ENCODE results near the gene CSF3. TPM values are rescaled to one million over a fixed set of nuclear protein-coding genes. Genes with fewer than 3 reads are reported as not detected.

The CSF3 gene
- total RNA-seq, 2 experiments from 2014 or later = not detected

- intact Hi-C loops (cut with micrococcal nuclease) = loop anchor here (1.0 to 5.0 kb wide), 10 partner anchors 21 to 357 kb away; partner anchors contain the start of genes LRRC3C and ORMDL3
- ChIA-PET POLR2A (interaction anchor here (0.5 to 1.6 kb wide), 13 partner anchors 39 to 358 kb away, joined by 3 to 6 read pairs (median 4); partner anchors contain the start of gene PGAP3), CTCF (interaction anchor here (0.5 to 4.8 kb wide), 30 partner anchors 8 to 586 kb away, joined by 3 to 77 read pairs (median 4); partner anchors contain the start of genes IKZF3, MIEN1 and PGAP3)
- no peak for DNase-seq
- H3K27ac Mint-ChIP-seq = peak overlapping the region; percentile 88
- H3K9me3 Mint-ChIP-seq = no peaks in the 10 kb centered on the region
- H3K36me3 Mint-ChIP-seq = peaks cover 13% of the 10 kb centered on the region
- peaks cover 6% of the 10 kb centered on the region for H3K27me3 Mint-ChIP-seq
- H3K4me1 Mint-ChIP-seq (ENCODE audit: low read depth) = peaks cover 30% of the 10 kb centered on the region
- peak overlapping the region; percentile 95 for H3K4me3 Mint-ChIP-seq
Observed at GRCh38 chr17:39979893-39980350, 35.3 kb upstream of the CSF3 start.

GRCh38 chr17:39980351-39981206, 34.7 kb upstream of the CSF3 start, which contains the start of gene PSMD3:
TSS of gene PSMD3 (plus strand) at chr17:39980807. CDS start at chr17:39980971, 164 bp downstream.
- Mint-ChIP-seq H3K36me3 (peaks cover 17% of the 10 kb centered on the region), H3K27me3 (peaks cover 6% of the 10 kb centered on the region), H3K4me3 (peak within 1 kb of the TSS; percentile 95), H3K9me3 (no peaks in the 10 kb centered on the region), H3K27ac (peak within 1 kb of the TSS; percentile 88), H3K4me1 (ENCODE audit: low read depth) (peaks cover 30% of the 10 kb centered on the region)
- ChIA-PET POLR2A (interaction anchor here (0.5 to 1.6 kb wide), 14 partner anchors 40 to 359 kb away, joined by 3 to 6 read pairs (median 4); partner anchors contain the start of gene PGAP3), CTCF (interaction anchor here (0.5 to 4.8 kb wide), 39 partner anchors 9 to 587 kb away, joined by 3 to 77 read pairs (median 3); partner anchors contain the start of genes GSDMA, IKZF3, MED24 and MIEN1)
- intact Hi-C loops (cut with micrococcal nuclease) = loop anchor here (1.0 to 5.0 kb wide), 10 partner anchors 21 to 358 kb away; partner anchors contain the start of genes LRRC3C and ORMDL3
- DNase-seq = peak; percentile 99

GRCh38 chr17:39981207-39981741, 34.0 kb upstream of the CSF3 start:
- intact Hi-C loops (cut with micrococcal nuclease) = loop anchor here (2.0 to 5.0 kb wide), 2 partner anchors 209 to 358 kb away; no protein-coding TSS in a partner anchor
- POLR2A ChIA-PET = interaction anchor here (0.6 to 1.6 kb wide), 11 partner anchors 41 to 359 kb away, joined by 3 to 5 read pairs (median 3); partner anchors contain the start of gene PGAP3
- H3K4me3 Mint-ChIP-seq = peak overlapping the region; percentile 95
- H3K27ac Mint-ChIP-seq = peak overlapping the region; percentile 88
- H3K4me1 Mint-ChIP-seq (ENCODE audit: low read depth) = peaks cover 30% of the 10 kb centered on the region
- H3K9me3 Mint-ChIP-seq = no peaks in the 10 kb centered on the region
- H3K36me3 Mint-ChIP-seq = peaks cover 24% of the 10 kb centered on the region
- peaks cover 6% of the 10 kb centered on the region for H3K27me3 Mint-ChIP-seq
- no peak for DNase-seq
- CTCF ChIA-PET = interaction anchor here (0.6 to 4.8 kb wide), 37 partner anchors 10 to 360 kb away, joined by 3 to 77 read pairs (median 4); partner anchors contain the start of genes GSDMA, IKZF3, MED24 and MIEN1

- CTCF ChIA-PET = interaction anchor here (0.8 to 2.0 kb wide), 6 partner anchors 24 to 130 kb away, joined by 4 to 11 read pairs (median 6); partner anchors contain the start of gene NR1D1
- Mint-ChIP-seq H3K4me3 (peak overlapping the region; percentile 95), H3K36me3 (peaks cover 30% of the 10 kb centered on the region), H3K27me3 (peaks cover 6% of the 10 kb centered on the region), H3K4me1 (ENCODE audit: low read depth) (peaks cover 30% of the 10 kb centered on the region), H3K9me3 (no peaks in the 10 kb centered on the region), H3K27ac (peak overlapping the region; percentile 88)
- POLR2A ChIA-PET = interaction anchor here (1.0 kb wide), 1 partner anchor 87 kb away, joined by 3 read pairs; no protein-coding TSS in a partner anchor
- no peak for DNase-seq
- intact Hi-C loops (cut with micrococcal nuclease) = loop anchor here (2.0 to 5.0 kb wide), 2 partner anchors 210 to 359 kb away; no protein-coding TSS in a partner anchor
Observed at GRCh38 chr17:39981766-39982375, 33.4 kb upstream of the CSF3 start.

- Mint-ChIP-seq H3K4me1 (ENCODE audit: low read depth) (peaks cover 10% of the 10 kb centered on the region), H3K36me3 (peaks cover 70% of the 10 kb centered on the region), H3K9me3 (no peaks in the 10 kb centered on the region), H3K4me3 (no peak overlapping the region), H3K27me3 (no peaks in the 10 kb centered on the region), H3K27ac (no peak overlapping the region)
- CTCF ChIA-PET = no interaction called here
- intact Hi-C loops (cut with micrococcal nuclease) = no loop called here
- no peak for DNase-seq
- POLR2A ChIA-PET = no interaction called here
Observed at GRCh38 chr17:39988206-39988810, 26.9 kb upstream of the CSF3 start.

GRCh38 chr17:39994448-39994847, 20.8 kb upstream of the CSF3 start:
- Mint-ChIP-seq H3K27me3 (no peaks in the 10 kb centered on the region), H3K9me3 (no peaks in the 10 kb centered on the region), H3K36me3 (peaks cover 56% of the 10 kb centered on the region), H3K27ac (no peak overlapping the region), H3K4me3 (no peak overlapping the region), H3K4me1 (ENCODE audit: low read depth) (peaks cover 4% of the 10 kb centered on the region)
- ChIA-PET POLR2A (no interaction called here), CTCF (interaction anchor here (1.6 kb wide), 1 partner anchor 81 kb away, joined by 6 read pairs; no protein-coding TSS in a partner anchor)
- intact Hi-C loops (cut with micrococcal nuclease) = no loop called here
- DNase-seq = no peak

GRCh38 chr17:39995438-39995837, 19.8 kb upstream of the CSF3 start:
- Mint-ChIP-seq H3K27me3 (no peaks in the 10 kb centered on the region), H3K36me3 (peaks cover 51% of the 10 kb centered on the region), H3K4me3 (no peak overlapping the region), H3K27ac (no peak overlapping the region), H3K9me3 (no peaks in the 10 kb centered on the region), H3K4me1 (ENCODE audit: low read depth) (peaks cover 5% of the 10 kb centered on the region)
- ChIA-PET POLR2A (no interaction called here), CTCF (no interaction called here)
- intact Hi-C loops (cut with micrococcal nuclease) = no loop called here
- no peak for DNase-seq

- Mint-ChIP-seq H3K36me3 (peaks cover 47% of the 10 kb centered on the region), H3K9me3 (no peaks in the 10 kb centered on the region), H3K27ac (no peak overlapping the region), H3K27me3 (no peaks in the 10 kb centered on the region), H3K4me1 (ENCODE audit: low read depth) (peaks cover 5% of the 10 kb centered on the region), H3K4me3 (no peak overlapping the region)
- DNase-seq = no peak
- ChIA-PET POLR2A (no interaction called here), CTCF (no interaction called here)
- intact Hi-C loops (cut with micrococcal nuclease) = no loop called here
Observed at GRCh38 chr17:39996162-39996561, 19.1 kb upstream of the CSF3 start.

- DNase-seq = no peak
- ChIA-PET CTCF (interaction anchor here (1.3 kb wide), 1 partner anchor 79 kb away, joined by 5 read pairs; no protein-coding TSS in a partner anchor), POLR2A (interaction anchor here (0.6 kb wide), 1 partner anchor 389 kb away, joined by 4 read pairs; no protein-coding TSS in a partner anchor)
- H3K4me3 Mint-ChIP-seq = no peak overlapping the region
- no peaks in the 10 kb centered on the region for H3K9me3 Mint-ChIP-seq
- peaks cover 5% of the 10 kb centered on the region for H3K4me1 Mint-ChIP-seq (ENCODE audit: low read depth)
- intact Hi-C loops (cut with micrococcal nuclease) = no loop called here
- H3K27me3 Mint-ChIP-seq = no peaks in the 10 kb centered on the region
- H3K27ac Mint-ChIP-seq = no peak overlapping the region
- H3K36me3 Mint-ChIP-seq = peaks cover 42% of the 10 kb centered on the region
Observed at GRCh38 chr17:39996800-39997199, 18.4 kb upstream of the CSF3 start.

GRCh38 chr17:39997543-39997942, 17.7 kb upstream of the CSF3 start:
- DNase-seq = no peak
- POLR2A ChIA-PET = interaction anchor here (0.5 kb wide), 1 partner anchor 387 kb away, joined by 3 read pairs; no protein-coding TSS in a partner anchor
- intact Hi-C loops (cut with micrococcal nuclease) = no loop called here
- Mint-ChIP-seq H3K27me3 (no peaks in the 10 kb centered on the region), H3K27ac (no peak overlapping the region), H3K9me3 (no peaks in the 10 kb centered on the region), H3K36me3 (peaks cover 39% of the 10 kb centered on the region), H3K4me1 (ENCODE audit: low read depth) (peaks cover 5% of the 10 kb centered on the region), H3K4me3 (no peak overlapping the region)
- CTCF ChIA-PET = interaction anchor here (1.3 kb wide), 1 partner anchor 78 kb away, joined by 5 read pairs; no protein-coding TSS in a partner anchor

- no peak for DNase-seq
- Mint-ChIP-seq H3K4me3 (no peak overlapping the region), H3K9me3 (no peaks in the 10 kb centered on the region), H3K27ac (no peak overlapping the region), H3K36me3 (peaks cover 28% of the 10 kb centered on the region), H3K4me1 (ENCODE audit: low read depth) (peaks cover 5% of the 10 kb centered on the region), H3K27me3 (no peaks in the 10 kb centered on the region)
- POLR2A ChIA-PET = interaction anchor here (0.8 kb wide), 1 partner anchor 72 kb away, joined by 3 read pairs; no protein-coding TSS in a partner anchor
- intact Hi-C loops (cut with micrococcal nuclease) = no loop called here
- CTCF ChIA-PET = interaction anchor here (1.2 kb wide), 1 partner anchor 14 kb away, joined by 4 read pairs; no protein-coding TSS in a partner anchor
Observed at GRCh38 chr17:39999067-39999466, 16.2 kb upstream of the CSF3 start.
